Stimulated activated CD4-positive, alpha-beta T cell treated with anti-CD3 and anti-CD28 coated beads, Interleukin-1b, Interleukin-23, amount 100 ng/mL, for 1 hour (primary cell): ENCODE measurements around the gene LMBRD1.

ENCODE experiments used
- DNase-seq, 2 donors: peaks; one replicate each; pipeline ENCODE4 v3.0.0-alpha.2; 2020; ENCODE audit warnings: low read depth in 2 of 2

The LMBRD1 gene

DNA sequence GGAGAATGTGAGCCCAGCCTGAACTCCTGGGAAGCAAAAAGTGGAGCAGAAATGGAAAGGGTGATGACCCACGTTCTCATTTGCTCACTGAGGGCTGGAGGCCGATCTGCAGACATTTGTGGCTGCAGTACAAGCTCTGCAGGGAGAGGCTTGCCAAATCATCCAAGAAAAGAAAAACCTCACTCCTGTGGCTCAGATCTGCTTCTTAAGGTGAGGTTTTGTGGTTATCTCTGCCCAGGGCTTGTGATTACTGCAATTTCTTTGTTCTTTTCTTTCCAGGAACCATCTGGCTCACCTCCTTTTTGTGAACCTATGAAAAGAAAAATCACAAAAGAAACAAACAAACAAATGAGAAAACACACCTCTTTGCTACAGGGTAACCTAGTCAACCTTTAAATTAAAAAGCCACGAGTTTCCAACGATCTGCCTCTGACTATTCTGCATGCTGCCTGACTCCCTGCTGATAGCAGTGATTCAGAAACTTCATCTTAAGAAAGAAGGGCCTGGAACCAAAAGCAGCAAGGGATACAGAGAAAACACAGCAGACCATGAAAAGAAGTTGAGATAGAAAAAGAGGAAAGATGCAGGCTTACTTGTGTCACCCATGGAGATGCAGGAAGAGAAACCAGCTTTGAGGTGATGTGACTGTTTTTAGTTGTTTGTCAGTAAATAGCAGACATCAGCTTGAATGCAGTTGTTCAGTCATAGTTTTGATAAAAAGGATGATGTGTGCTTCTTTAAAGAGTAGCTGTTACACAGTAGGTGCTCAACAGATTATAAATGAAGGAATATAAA lies 165.1 kb downstream of the LMBRD1 start:
- no peak for DNase-seq

DNA sequence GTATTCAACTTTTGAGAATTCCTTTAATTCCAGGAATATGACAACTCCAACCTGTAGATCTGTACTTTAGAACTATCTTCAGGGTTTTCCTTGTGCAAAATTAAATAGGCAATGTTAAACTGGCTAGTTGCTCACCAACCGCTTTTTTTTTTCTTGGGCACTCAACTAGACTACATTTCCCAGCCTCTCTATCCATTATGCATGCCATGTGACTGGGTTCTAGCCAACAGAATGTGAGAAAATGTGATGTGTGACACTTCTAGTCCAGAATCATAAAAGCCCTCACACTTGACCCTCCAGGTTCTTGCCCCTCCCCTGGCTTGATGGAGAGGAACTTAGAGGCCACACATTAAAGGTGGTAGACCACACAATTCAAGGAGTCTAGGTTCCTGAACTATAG lies 166.0 kb downstream of the LMBRD1 start:
- no peak for DNase-seq

DNA sequence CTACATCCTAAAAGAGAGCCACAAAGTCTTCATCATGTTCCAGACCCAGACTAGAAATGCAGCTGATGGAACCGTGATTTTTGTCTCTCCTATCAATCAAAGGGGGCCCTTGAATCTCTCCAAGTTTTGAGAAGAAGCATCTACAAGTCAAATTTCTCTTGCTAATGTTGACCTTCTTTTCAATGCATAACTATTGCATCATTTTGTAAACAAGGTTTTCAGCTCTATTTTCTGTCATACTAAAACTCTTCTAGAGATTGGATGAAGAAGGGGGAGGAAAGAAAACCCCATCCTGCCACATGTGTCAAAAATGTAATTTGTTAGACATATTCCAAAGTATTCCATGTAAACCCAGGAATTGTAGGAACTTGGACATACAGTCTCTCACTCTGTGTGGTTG lies 169.2 kb downstream of the LMBRD1 start:
- no peak for DNase-seq

DNA sequence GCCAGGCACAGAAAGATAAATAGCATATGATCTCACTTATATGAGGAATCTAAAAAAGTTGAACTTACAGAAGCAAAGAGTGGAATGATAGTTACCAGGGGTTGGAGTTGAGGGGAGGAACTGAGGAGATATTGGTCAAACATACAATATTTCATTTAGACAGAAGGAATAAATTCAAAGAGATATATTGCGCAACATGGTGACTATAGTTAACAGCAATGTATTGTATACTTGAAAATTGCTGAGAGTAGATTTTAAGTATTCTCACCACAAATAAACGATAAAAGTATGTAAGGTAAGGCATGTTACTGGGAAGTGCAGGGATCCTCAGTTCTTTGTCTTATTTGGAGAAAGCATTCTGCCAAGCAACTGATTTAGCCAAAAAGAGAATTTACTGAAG lies 171.9 kb downstream of the LMBRD1 start:
- DNase-seq, result no peak
